A549 (cell line): ENCODE data around the gene ABHD6. TPM values are rescaled to one million over a fixed set of nuclear protein-coding genes. Genes with fewer than 3 reads are reported as not detected.

ENCODE experiments used
- ATAC-seq, 2 experiments: fragments of 200-7000 bp in 1 of 2; fragments of >200 bp in 1 of 2; cut with Nextera tagmentation in 1 of 2; cut with Tn5 transposase in 1 of 2; 3 replicates each; pipeline versions ENCODE4 v1.8.0 to v1.9.1; 2018 to 2020; ENCODE audit warnings: mild to moderate bottlenecking in 1 of 2, moderate library complexity in 1 of 2
- CTCF ChIA-PET: fragments of 300-600 bp; sonication (Branson Sonifier 250); formaldehyde crosslinking; extraction: SDS; loops from one replicate; lab custom pipeline; 2021; ENCODE audit warnings: antibody characterized with exemption, inconsistent platforms; lab: Yijun Ruan, JAX
- POLR2A ChIA-PET: fragments of 350-600 bp; formaldehyde crosslinking; extraction: SDS; loops from one replicate; lab custom pipeline; 2021; ENCODE audit warnings: antibody characterized with exemption, inconsistent platforms; lab: Yijun Ruan, JAX
- DNase-seq, 2 experiments: peaks; one replicate each; pipeline versions ENCODE4 v3.0.0 to v3.0.0-alpha.2; 2011 to 2016; ENCODE audit warnings: low read depth in 1 of 2, low spot score in 1 of 2
- FAIRE-seq: peaks from 2 replicates; lab custom pipeline; 2011; peaks lifted over from hg19 to GRCh38; lab: Jason Lieb, UNC
- H3K27ac ChIP-seq, 2 experiments: fragments of >200 bp; sonication (Bioruptor Twin); formaldehyde crosslinking; 3 replicates each; pipeline ENCODE4 v1.5.1; 2016 to 2017
- H3K4me1 ChIP-seq: fragments of >200 bp; sonication (Bioruptor Twin); formaldehyde crosslinking; 3 replicates; pipeline ENCODE4 v1.6.1; 2016
- H3K4me2 ChIP-seq: fragments of >200 bp; sonication (Bioruptor Twin); formaldehyde crosslinking; 3 replicates; pipeline ENCODE4 v1.6.1; 2016
- H3K4me3 ChIP-seq: fragments of >200 bp; sonication (Bioruptor Twin); formaldehyde crosslinking; 3 replicates; pipeline ENCODE4 v1.5.1; 2016
- H3K9me3 ChIP-seq: fragments of >200 bp; sonication (Bioruptor Twin); formaldehyde crosslinking; 3 replicates; pipeline ENCODE4 v1.6.1; 2016
- CBX2 ChIP-seq: fragments of 200-600 bp; sonication (generic); IDR thresholded peaks from 2 replicates; pipeline ENCODE4 v1.6.1; 2016; ENCODE audit warnings: low read depth, mild to moderate bottlenecking, borderline replicate concordance
- CBX8 ChIP-seq: fragments of 200-600 bp; sonication (generic); IDR thresholded peaks from 2 replicates; pipeline ENCODE4 v1.6.1; 2016
- EHF ChIP-seq: fragments of 250-450 bp; sonication (Bioruptor Pico); IDR thresholded peaks from 2 replicates; pipeline ENCODE4 v1.5.0; 2020; ENCODE audit warnings: mild to moderate bottlenecking
- EP300 ChIP-seq, 2 experiments: fragments of >200 bp; sonication (Bioruptor Twin); formaldehyde crosslinking; IDR thresholded peaks; 2 replicates in 1 of 2; 3 replicates in 1 of 2; pipeline ENCODE4 v1.6.1; 2016 to 2017
- FOSB ChIP-seq: fragments of 250-450 bp; sonication (Bioruptor Pico); IDR thresholded peaks from 2 replicates; pipeline ENCODE4 v1.5.0; 2020; ENCODE audit warnings: mild to moderate bottlenecking, moderate library complexity
- FOSL2 ChIP-seq, 2 experiments: fragments of 450-650 bp in 1 of 2; fragments of >200 bp in 1 of 2; sonication (Bioruptor Twin) in 1 of 2; formaldehyde crosslinking; IDR thresholded peaks; 2 replicates each; pipeline versions ENCODE4 v1.5.0 to v1.6.1; 2016 to 2020; ENCODE audit warnings: mild to moderate bottlenecking in 1 of 2, moderate library complexity in 1 of 2
- GATA3 ChIP-seq: IDR thresholded peaks from 2 replicates; pipeline ENCODE4 v1.6.1; 2012; ENCODE audit warnings: borderline replicate concordance
- HDAC2 ChIP-seq: fragments of 200-600 bp; sonication (generic); IDR thresholded peaks from 2 replicates; pipeline ENCODE4 v1.6.1; 2016
- HMGXB4 ChIP-seq: fragments of 250-450 bp; sonication (Bioruptor Pico); IDR thresholded peaks from 2 replicates; pipeline ENCODE4 v1.5.0; 2021; ENCODE audit warnings: mild to moderate bottlenecking, moderate library complexity, borderline replicate concordance
- HOXB13 ChIP-seq: fragments of 250-450 bp; sonication (Bioruptor Pico); IDR thresholded peaks from 2 replicates; pipeline ENCODE4 v1.5.0; 2020; ENCODE audit warnings: low read depth, mild to moderate bottlenecking, moderate library complexity
- JUNB ChIP-seq: fragments of >200 bp; sonication (Bioruptor Twin); formaldehyde crosslinking; IDR thresholded peaks from 2 replicates; pipeline ENCODE4 v1.6.1; 2016
- MAFK ChIP-seq: fragments of 450-650 bp; IDR thresholded peaks from 2 replicates; pipeline ENCODE4 v1.6.1; 2014; ENCODE audit not compliant: partially characterized antibody
- NPAS2 ChIP-seq: fragments of 250-450 bp; sonication (Bioruptor Pico); IDR thresholded peaks from 2 replicates; pipeline ENCODE4 v1.8.0; 2022; ENCODE audit warnings: mild to moderate bottlenecking, moderate library complexity, borderline replicate concordance
- NR3C1 ChIP-seq: fragments of >200 bp; sonication (Bioruptor Twin); formaldehyde crosslinking; IDR thresholded peaks from 3 replicates; pipeline ENCODE4 v1.6.1; 2017
- PBX3 ChIP-seq: IDR thresholded peaks from 2 replicates; pipeline ENCODE4 v1.6.1; 2012
- RCOR1 ChIP-seq: fragments of 150-350 bp; IDR thresholded peaks from 2 replicates; pipeline ENCODE4 v1.6.1; 2014; ENCODE audit warnings: antibody characterized with exemption, low read length, low read depth
- RNF2 ChIP-seq: fragments of 200-600 bp; sonication (generic); IDR thresholded peaks from 2 replicates; pipeline ENCODE4 v1.6.1; 2016; ENCODE audit warnings: low read depth, mild to moderate bottlenecking, antibody characterized with exemption, moderate library complexity, borderline replicate concordance
- USF2 ChIP-seq: fragments of 450-650 bp; IDR thresholded peaks from 2 replicates; pipeline ENCODE4 v1.6.1; 2014; ENCODE audit warnings: antibody characterized with exemption
- ZC3H11A ChIP-seq: fragments of 450-650 bp; IDR thresholded peaks from 2 replicates; pipeline ENCODE4 v1.6.1; 2014; ENCODE audit warnings: antibody characterized with exemption, mild to moderate bottlenecking
- ZSCAN20 ChIP-seq: fragments of 250-450 bp; sonication (Bioruptor Pico); IDR thresholded peaks from 2 replicates; pipeline ENCODE4 v1.8.0; 2022; ENCODE audit warnings: mild to moderate bottlenecking, moderate library complexity
- WGBS: methylation state at CpG from one replicate; pipeline ENCODE4 v1.1.6; 2017; ENCODE audit errors: missing lambda C conversion rate; 5-methylcytosine and 5-hydroxymethylcytosine counted together
- polyA plus RNA-seq, 4 experiments: library from polyadenylated mRNA; depleted of rRNA in 3 of 4; stranded (reverse); fragments of >200 nt; fragmentation: RNase III in 1 of 4; extraction: RNeasy Plus Mini Kit Qiagen cat#74134 plus additional on column Dnase treatment in 1 of 4; gene quantifications; 2 replicates in 3 of 4; 3 replicates in 1 of 4; pipeline ENCODE4 v1.2.3, GENCODE V29; 2011 to 2017

The ABHD6 gene
- polyA plus RNA-seq, 2 of the 4 experiments (the other 2 are of a cell fraction): 6.6 to 10.1 TPM

GRCh38 chr3:58322793-58323192 lies 85.2 kb downstream of the ABHD6 start:
- no peak for DNase-seq
- ATAC-seq: peak in 1 of 2 experiments; percentile 43; a peak in 1 of 6 replicates
- ChIA-PET CTCF (interaction anchor here (0.9 to 3.3 kb wide), 5 partner anchors 14 to 212 kb away, joined by 3 to 21 read pairs (median 4); no protein-coding TSS in a partner anchor), POLR2A (no interaction called here)
- H3K27ac ChIP-seq: no peak overlapping the region
- no peak overlapping the region for H3K4me2 ChIP-seq
- no peak overlapping the region for H3K4me3 ChIP-seq
- TF ChIP-seq PBX3: no peak
- no peak for TF ChIP-seq RNF2
- no peak for TF ChIP-seq CBX2
- no peak for TF ChIP-seq EHF (CRISPR knock-in tag)
- TF ChIP-seq FOSB: no peak
- TF ChIP-seq NPAS2: no peak
- TF ChIP-seq MAFK: no peak
- no peaks in the 10 kb centered on the region for H3K4me1 ChIP-seq
- WGBS: 55% methylated on average over 1 of the region's 1 CpG
- no peak for FAIRE-seq
- no peaks in the 10 kb centered on the region for H3K9me3 ChIP-seq

GRCh38 chr3:58323529-58324390 lies 86.2 kb downstream of the ABHD6 start:
- CTCF ChIA-PET: interaction anchor here (0.9 to 1.3 kb wide), 2 partner anchors 88 to 91 kb away, joined by 3 to 4 read pairs; no protein-coding TSS in a partner anchor
- no peaks in the 10 kb centered on the region for H3K4me1 ChIP-seq
- POLR2A ChIA-PET: no interaction called here
- no peaks in the 10 kb centered on the region for H3K9me3 ChIP-seq
- DNase-seq (no peak), FAIRE-seq (no peak), ATAC-seq (no peak)
- WGBS: 82% methylated on average over 3 of the region's 3 CpGs
- no peak for TF ChIP-seq RCOR1
- TF ChIP-seq HDAC2: no peak
- no peak for TF ChIP-seq EP300 (IDR thresholded peaks at IDR 0.05)
- TF ChIP-seq CBX2: no peak
- no peak for TF ChIP-seq CBX8
- TF ChIP-seq GATA3: no peak
- TF ChIP-seq NR3C1: no peak
- TF ChIP-seq USF2: no peak
- TF ChIP-seq HMGXB4 (CRISPR knock-in tag): no peak
- no peak for TF ChIP-seq JUNB
- TF ChIP-seq HOXB13 (CRISPR knock-in tag): no peak
- no peak for TF ChIP-seq ZSCAN20 (CRISPR knock-in tag)
- no peak for TF ChIP-seq ZC3H11A
- TF ChIP-seq FOSL2 (IDR thresholded peaks at IDR 0.05): no peak
- TF ChIP-seq FOSL2 (CRISPR knock-in tag; IDR thresholded peaks at IDR 0.05): no peak
- no peak overlapping the region for H3K27ac ChIP-seq
- H3K4me3 ChIP-seq: no peak overlapping the region
- no peak overlapping the region for H3K4me2 ChIP-seq
